HG03571 (cell line): ENCODE results near the gene NIT2.
"Not testable (repeated sequence)": the region's sequence is repeated elsewhere in the genome, so short reads cannot be mapped to it uniquely, and the experiment has no call there.

Experiments
- ATAC-seq: cut with Tn5 transposase; IDR thresholded peaks from one replicate; pipeline ENCODE4 v1.9.1; 2021; ENCODE audit not compliant: unreplicated experiment

The NIT2 gene

GRCh38 chr3:100336229-100336628, 1.7 kb downstream of the NIT2 start:
- ATAC-seq = not testable (repeated sequence)

DNA sequence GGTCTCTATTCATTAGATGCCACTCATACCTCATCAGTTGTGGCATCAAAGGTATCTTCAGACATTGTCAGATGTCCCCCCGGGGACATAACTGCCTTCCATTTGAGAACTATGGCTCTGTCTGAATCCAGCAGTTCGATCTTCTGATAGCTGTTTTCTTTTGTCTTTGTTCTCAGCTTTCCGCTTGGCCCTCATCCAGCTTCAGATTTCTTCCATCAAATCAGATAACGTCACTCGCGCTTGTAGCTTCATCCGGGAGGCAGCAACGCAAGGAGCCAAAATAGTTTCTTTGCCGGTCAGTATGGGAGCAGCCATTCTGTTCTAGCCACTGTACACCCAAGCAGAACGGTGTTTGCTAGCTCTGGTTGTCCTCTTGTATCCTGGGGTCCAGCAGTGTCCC, 4.4 kb downstream of the NIT2 start:
- ATAC-seq = no peak

GRCh38 chr3:100339786-100340185, 5.2 kb downstream of the NIT2 start:
- ATAC-seq = no peak

GRCh38 chr3:100340527-100340926, 6.0 kb downstream of the NIT2 start:
- no peak for ATAC-seq

DNA sequence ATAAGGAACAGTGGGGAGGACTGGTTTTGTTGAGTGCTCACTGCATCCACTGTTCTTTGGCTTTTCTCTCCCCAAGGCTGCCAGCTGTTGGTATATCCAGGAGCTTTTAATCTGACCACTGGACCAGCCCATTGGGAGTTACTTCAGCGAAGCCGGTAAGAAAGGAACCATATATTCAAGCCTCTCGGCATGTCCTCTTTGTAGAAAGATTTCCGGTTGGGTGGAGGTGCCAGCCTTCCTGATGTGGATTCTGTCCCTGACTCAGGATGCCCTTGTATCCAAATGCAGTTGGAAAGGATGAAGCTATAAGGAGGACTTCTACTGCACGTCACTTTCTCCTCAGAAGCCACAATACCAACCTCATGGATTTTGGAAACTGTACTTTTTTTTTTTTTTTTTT, 14.2 kb downstream of the NIT2 start:
- no peak for ATAC-seq

- ATAC-seq = not testable (repeated sequence)
Measured at GRCh38 chr3:100351770-100352169, 17.2 kb downstream of the NIT2 start.

DNA sequence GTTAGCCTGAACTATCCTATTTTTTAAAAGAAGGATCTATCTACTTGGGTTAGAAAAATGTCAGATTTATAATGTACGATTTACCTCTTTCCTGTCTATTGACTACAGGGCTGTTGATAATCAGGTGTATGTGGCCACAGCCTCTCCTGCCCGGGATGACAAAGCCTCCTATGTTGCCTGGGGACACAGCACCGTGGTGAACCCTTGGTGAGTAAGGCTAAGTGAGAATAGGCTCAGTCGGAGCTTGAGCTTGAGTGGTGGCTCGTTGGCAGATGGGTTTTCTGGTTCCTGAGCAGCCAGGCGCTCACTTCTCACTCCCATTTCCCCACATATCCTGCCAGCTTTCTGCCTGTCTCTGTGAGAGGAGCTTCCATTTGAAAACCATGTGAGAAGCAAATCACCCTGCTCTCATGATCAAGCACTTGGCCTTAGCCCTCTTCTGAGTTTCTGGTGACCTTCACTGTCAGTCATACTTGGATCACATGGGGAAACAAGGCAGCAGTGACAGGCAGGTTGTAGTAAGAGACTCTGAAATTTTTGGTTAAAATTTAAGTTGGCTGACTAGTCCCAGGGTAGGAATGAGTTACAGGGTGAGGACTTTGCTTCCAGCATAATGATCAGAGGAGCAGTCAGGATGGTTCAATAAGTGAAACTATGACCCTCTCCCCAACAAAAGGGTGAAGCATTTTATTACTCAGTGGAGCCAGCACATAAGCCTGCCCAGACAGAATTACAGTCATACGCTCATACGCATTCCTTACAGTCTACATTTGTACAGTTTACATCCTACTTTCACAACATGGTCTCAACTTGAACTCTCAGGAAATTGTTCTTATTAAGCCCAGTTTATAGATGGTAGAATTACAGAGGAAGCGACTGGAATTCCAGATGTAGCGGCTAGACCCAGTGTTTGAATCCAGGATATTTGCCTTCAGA, 18.0 kb downstream of the NIT2 start:
- ATAC-seq = no peak

GRCh38 chr3:100354850-100355249, 20.3 kb downstream of the NIT2 start:
- ATAC-seq = no peak

- ATAC-seq = no peak
Measured at GRCh38 chr3:100358413-100358812, 23.9 kb downstream of the NIT2 start.

DNA sequence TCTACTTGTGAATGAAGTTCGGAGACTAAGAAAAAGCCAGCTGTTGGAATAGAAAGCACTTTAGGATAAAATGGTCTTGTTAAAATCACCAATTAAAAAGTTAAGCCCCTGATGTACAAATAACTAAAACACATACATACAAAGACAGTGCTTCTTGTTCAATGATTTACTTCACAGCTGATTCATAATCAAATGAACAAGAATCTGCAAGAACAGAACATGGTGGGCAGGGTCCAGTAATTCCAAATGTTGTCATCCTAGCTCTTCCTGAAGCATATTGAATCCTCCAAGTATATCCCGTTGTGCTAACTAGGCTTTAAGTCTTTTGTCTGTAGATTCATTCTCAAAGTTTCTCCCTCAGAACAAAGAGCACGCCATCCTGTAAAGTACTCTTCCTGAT, 24.5 kb downstream of the NIT2 start:
- no peak for ATAC-seq

GRCh38 chr3:100360757-100361496, 26.4 kb downstream of the NIT2 start:
- ATAC-seq = no peak

DNA sequence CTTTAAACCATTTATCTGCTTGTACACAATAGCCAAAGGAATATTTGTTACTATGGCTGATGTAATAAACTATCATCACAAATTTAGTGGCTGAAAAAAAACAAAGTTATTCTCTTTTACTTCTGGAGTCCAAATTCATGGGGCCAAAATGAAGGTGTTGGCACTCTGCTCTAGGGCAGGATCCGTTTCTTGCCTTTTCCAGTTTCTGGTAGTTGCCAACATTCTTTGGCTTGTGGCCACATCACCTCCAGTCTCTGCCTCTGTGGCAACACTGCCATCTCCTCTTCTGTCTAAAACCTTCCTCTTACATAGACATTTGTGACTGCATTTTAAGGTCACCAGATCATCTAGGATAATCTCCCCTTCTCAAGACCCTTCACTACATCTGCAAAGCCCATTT, 27.3 kb downstream of the NIT2 start:
- ATAC-seq = no peak

DNA sequence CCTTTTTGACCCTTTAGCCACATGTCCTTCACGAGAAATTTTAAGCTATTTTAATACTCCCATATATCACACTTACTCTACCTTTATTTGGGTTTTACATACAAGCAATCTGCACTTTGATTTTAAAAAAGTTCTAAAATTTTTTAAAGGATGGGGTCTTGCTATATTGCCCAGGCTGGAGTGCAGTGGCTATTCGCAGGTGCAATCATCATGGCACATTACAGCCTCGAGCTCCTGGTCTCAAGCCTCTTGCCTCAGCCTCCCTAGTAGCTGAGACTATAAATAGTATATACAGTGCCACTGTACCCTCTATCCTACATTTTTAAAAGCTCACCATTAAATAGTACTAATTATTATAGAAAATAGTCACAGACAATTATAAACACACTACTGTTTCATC, 29.9 kb downstream of the NIT2 start:
- no peak for ATAC-seq

DNA sequence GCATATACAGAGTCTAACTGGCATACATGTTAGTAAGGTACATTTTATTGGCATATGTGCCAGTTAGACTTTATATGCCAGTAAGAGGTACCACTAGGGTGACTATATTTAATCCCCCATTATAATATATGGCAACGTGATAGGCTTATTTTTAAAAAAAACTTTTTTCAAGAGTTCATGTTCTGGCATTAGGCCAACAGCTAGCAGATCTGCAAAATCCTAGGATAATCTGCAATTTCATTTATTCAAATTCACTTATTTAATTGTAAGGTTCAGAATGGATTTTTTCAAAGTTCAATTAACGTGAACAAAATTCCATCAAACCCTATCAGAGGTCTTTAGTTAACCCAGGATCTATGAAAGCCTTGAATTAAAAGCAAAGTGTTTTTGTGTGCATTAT, 31.9 kb downstream of the NIT2 start:
- ATAC-seq = no peak

DNA sequence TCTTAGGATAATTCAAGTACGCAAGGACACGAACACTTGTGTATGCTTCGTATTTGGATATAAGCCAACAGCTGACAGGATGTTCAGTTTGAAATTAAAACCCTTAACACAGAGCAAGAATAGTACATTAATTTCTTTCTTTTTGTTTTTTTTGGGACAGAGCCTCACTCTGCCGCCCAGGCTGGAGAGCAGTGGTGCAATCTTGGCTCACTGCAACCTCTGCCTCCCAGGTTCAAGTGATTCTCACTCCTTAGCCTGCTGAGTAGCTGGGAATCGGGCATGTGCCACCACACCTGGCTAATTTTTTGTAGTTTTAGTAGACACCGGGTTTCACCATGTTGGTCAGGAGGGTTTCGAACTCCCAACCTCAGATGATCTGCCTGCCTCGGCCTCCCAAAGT, 33.9 kb downstream of the NIT2 start:
- no peak for ATAC-seq

GRCh38 chr3:100370756-100371155, 36.2 kb downstream of the NIT2 start:
- ATAC-seq = no peak

DNA sequence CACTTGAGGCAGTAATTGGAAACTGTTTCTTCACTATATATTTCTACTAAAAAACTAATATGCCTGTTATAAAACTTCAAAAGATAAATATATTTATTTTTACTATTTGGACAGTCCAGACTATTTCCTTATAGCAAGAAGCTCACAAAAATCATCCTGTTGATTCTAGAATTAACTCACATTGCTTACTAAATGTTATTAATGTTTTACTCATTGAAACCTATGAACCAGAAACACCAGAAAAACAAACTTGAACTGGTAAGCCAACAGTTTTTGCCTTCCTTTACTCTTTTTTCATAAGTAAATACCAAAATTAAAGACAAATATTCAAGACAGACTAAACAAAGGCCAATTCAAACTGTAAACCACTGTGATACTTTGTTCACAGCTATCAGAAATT, 40.0 kb downstream of the NIT2 start:
- no peak for ATAC-seq

GRCh38 chr3:100376301-100376700, 41.7 kb downstream of the NIT2 start:
- no peak for ATAC-seq

DNA sequence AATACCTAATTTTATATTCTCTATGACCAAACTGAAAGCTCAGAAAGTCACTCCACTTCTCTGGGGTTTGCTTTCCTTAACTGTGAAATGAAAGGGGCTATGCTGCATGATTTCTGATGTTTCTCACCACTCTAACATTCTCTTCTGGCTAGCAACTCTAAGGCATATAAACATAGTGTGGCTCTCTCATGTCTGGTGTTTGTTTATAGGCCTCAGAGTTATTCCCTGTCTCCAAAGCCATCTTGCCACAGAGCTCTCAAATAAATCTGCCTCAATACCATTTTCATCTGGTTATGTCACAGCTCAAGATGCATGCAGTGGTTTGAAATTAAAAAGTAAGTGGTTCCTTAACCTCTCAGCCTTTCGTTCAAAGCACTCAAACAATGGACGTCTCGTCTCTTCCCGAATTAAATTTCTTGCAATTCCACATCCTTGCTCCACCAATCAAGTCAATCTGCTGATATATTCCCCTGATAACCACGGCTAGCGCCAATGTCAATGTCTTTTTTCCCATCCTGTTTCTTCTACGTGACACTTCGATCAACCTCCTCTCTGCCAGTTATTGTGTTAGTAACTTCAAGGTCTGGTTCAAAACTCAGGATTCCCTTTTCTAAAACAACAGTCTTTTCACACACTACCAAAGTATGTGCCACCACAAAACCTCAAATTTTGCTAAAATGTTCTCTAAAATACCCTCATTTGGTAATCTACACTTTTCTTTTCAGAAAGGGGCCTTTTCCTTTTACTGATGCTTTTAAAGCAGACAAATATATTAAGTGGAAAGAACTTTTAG, 50.4 kb downstream of the NIT2 start:
- no peak for ATAC-seq

DNA sequence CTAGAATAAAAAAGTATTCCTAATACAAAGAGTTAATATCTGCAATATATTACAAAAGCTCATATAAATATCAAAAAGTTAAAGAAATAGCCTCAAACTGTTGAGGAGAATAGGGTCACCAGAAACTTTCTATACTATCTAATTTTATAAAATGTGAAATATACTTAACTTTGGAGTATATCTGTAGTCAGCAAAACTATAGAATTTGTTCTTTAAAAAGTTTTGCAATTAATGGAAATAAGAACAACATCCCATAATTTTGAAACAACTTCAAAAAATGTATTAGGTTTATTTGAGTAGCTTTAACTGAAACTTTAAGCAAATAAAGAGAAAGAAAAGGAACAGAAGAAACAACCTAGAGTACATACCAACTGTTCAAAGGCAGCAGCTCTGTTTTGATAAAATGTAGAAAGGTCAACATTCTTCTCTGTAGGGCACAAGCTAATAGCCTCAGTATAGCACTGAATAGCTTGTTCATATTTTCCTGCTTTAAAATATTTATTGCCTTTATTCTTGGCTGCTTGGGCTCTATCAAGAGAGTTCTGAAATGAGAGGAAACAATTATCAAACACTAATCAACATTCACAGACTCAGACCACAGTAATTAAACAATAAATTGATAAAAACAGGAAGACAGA, 52.0 kb downstream of the NIT2 start:
- no peak for ATAC-seq

GRCh38 chr3:100389025-100389424, 54.5 kb downstream of the NIT2 start:
- no peak for ATAC-seq
